Stomach (tissue), 9 donors: ENCODE data around the gene NOC4L. TPM values are rescaled to one million over a fixed set of nuclear protein-coding genes. Genes with fewer than 3 reads are reported as not detected.
A peak's percentile ranks its signal among the peaks of the same experiment; 100 is the strongest.

Source experiments
- DNase-seq, 2 donors: peaks; one replicate each; pipeline versions ENCODE4 v3.0.0 to v3.0.0-alpha.2; 2013 to 2019
- H3K27ac ChIP-seq, 5 donors: fragments of 200-600 bp in 4 of 5; sonication (generic) in 4 of 5; one replicate each; pipeline ENCODE4 v1.5.1; 2013 to 2019; ENCODE audit warnings: mild to moderate bottlenecking in 1 of 5, moderate library complexity in 1 of 5
- H3K27me3 ChIP-seq, 3 donors: fragments of 200-600 bp; sonication (generic); one replicate each; pipeline ENCODE4 v1.5.1; 2017 to 2019; ENCODE audit warnings: mixed run types in 1 of 3
- H3K36me3 ChIP-seq, 4 donors: fragments of 200-600 bp; sonication (generic); 1 replicate in 3 of 4; 2 replicates in 1 of 4; pipeline ENCODE4 v1.5.1; 2016 to 2019
- H3K4me1 ChIP-seq, 4 donors: fragments of 200-600 bp; sonication (generic); one replicate each; pipeline ENCODE4 v1.5.1; 2016 to 2019
- H3K4me3 ChIP-seq, 4 donors: fragments of 200-600 bp; sonication (generic) in 3 of 4; one replicate each; pipeline ENCODE4 v1.5.1; 2016 to 2019; ENCODE audit warnings: mild to moderate bottlenecking in 1 of 4
- H3K9me3 ChIP-seq, 4 donors: fragments of 200-600 bp; sonication (generic); one replicate each; pipeline ENCODE4 v1.5.1; 2016 to 2019
- CTCF ChIP-seq, 7 experiments: fragments of 450-650 bp in 4 of 7; fragments of 200-600 bp in 3 of 7; sonication (generic) in 3 of 7; IDR thresholded peaks; one replicate each; pipeline ENCODE4 v1.5.1; 2016 to 2019; ENCODE audit warnings: antibody characterized with exemption in 7 of 7, control low read depth in 2 of 7, mild to moderate bottlenecking in 1 of 7
- EP300 ChIP-seq: sonication (generic); formaldehyde crosslinking; IDR thresholded peaks from one replicate; pipeline ENCODE4 v1.6.1; 2017; ENCODE audit warnings: antibody characterized with exemption
- POLR2A ChIP-seq, 4 donors: fragments of 450-650 bp; IDR thresholded peaks; one replicate each; pipeline ENCODE4 v1.6.1; 2016; ENCODE audit warnings: antibody characterized with exemption in 4 of 4, control low read depth in 2 of 4, mild to moderate bottlenecking in 1 of 4, moderate library complexity in 1 of 4
- POLR2AphosphoS5 ChIP-seq, 3 donors: sonication (generic); formaldehyde crosslinking; IDR thresholded peaks; one replicate each; pipeline ENCODE4 v1.6.1; 2016; ENCODE audit warnings: antibody characterized with exemption in 3 of 3
- WGBS, 5 donors: extraction: QIAGEN DNeasy Blood & Tissue Kit in 3 of 5; methylation state at CpG; one replicate each; pipeline versions ENCODE4 v1.1.5 to v1.1.7; 2013 to 2018; 5-methylcytosine and 5-hydroxymethylcytosine counted together
- intact Hi-C: fragments of 100-400 bp; cut with DNase I; formaldehyde crosslinking; loops from one replicate; pipeline ENCODE4 v1.15.1; 2023; ENCODE audit warnings: low total_unique reads
- polyA plus RNA-seq, 3 donors: library from polyadenylated mRNA; stranded (reverse); fragments of 200-250 nt; gene quantifications; one replicate each; pipeline ENCODE4 v1.2.3, GENCODE V29; 2013
- total RNA-seq, 5 donors: library from RNA; depleted of rRNA; stranded (reverse); fragments of >200 nt; gene quantifications; one replicate each; pipeline versions ENCODE4 v1.1.0 to v1.2.3, GENCODE V29; 2014 to 2016
- donor health status: healthy with polysubstance abuse.
- donor health status: Bipolar disorder and iron deficiency.
- donor health status: healthy.

Gene NOC4L
- total and polyA plus RNA-seq, 8 donors = 2.2 to 63.6 (median 28.6) TPM

- DNase-seq = no peak
- Histone ChIP-seq H3K27me3 (no peaks in the 10 kb centered on the region), H3K4me1 (peaks cover 19 to 37% (median 33%) of the 10 kb centered on the region in 4 donors), H3K4me3 (no peak overlapping the region), H3K9me3 (no peaks in the 10 kb centered on the region), H3K36me3 (peaks cover 36 to 57% (median 55%) of the 10 kb centered on the region in 4 donors), H3K27ac (no peak overlapping the region)
- intact Hi-C loops = no loop called here
- WGBS, 5 donors = 82 to 94% (median 93%) methylated on average over 22 to 38 of the region's 38 CpGs
- TF ChIP-seq EP300 = no peak
- no peak for TF ChIP-seq POLR2AphosphoS5 (IDR thresholded peaks at IDR 0.05)
- no peak for TF ChIP-seq CTCF (IDR thresholded peaks at IDR 0.05)
- TF ChIP-seq POLR2A (IDR thresholded peaks at IDR 0.05) = no peak
Measured at GRCh38 chr12:132140918-132141841, 3.1 kb upstream of the NOC4L start.

GRCh38 chr12:132141976-132142678, 2.1 kb upstream of the NOC4L start:
- peaks cover 36 to 66% (median 63%) of the 10 kb centered on the region in 4 donors for H3K36me3 ChIP-seq
- no peak overlapping the region for H3K27ac ChIP-seq
- intact Hi-C loops = no loop called here
- no peak for TF ChIP-seq POLR2A (IDR thresholded peaks at IDR 0.05)
- TF ChIP-seq CTCF (IDR thresholded peaks at IDR 0.05) = no peak
- no peak for TF ChIP-seq POLR2AphosphoS5 (IDR thresholded peaks at IDR 0.05)
- TF ChIP-seq EP300 = no peak
- peaks cover 19 to 47% (median 36%) of the 10 kb centered on the region in 4 donors for H3K4me1 ChIP-seq
- DNase-seq = no peak
- H3K27me3 ChIP-seq = no peaks in the 10 kb centered on the region
- H3K9me3 ChIP-seq = no peaks in the 10 kb centered on the region
- whole genome bisulfite sequencing, 5 donors = 91 to 95% (median 95%) methylated on average over 9 to 22 of the region's 22 CpGs
- no peak overlapping the region for H3K4me3 ChIP-seq

- intact Hi-C loops = no loop called here
- Histone ChIP-seq H3K27ac (peak overlapping the region in 2 of 5 donors; percentile 95), H3K9me3 (no peaks in the 10 kb centered on the region), H3K27me3 (no peaks in the 10 kb centered on the region), H3K36me3 (peaks cover 36 to 71% (median 68%) of the 10 kb centered on the region in 4 donors), H3K4me3 (peak overlapping the region; percentile 94 to 99 (median 99)), H3K4me1 (peaks cover 19 to 48% (median 36%) of the 10 kb centered on the region in 4 donors)
- TF ChIP-seq EP300 (no peak), POLR2AphosphoS5 (IDR thresholded peaks at IDR 0.05) (no peak), POLR2A (IDR thresholded peaks at IDR 0.05) (no peak)
- 59 to 72% (median 60%) methylated on average over 23 to 24 of the region's 24 CpGs for WGBS, 5 donors
- DNase-seq = no peak
Measured at GRCh38 chr12:132142679-132143335, 1.4 kb upstream of the NOC4L start.

DNA sequence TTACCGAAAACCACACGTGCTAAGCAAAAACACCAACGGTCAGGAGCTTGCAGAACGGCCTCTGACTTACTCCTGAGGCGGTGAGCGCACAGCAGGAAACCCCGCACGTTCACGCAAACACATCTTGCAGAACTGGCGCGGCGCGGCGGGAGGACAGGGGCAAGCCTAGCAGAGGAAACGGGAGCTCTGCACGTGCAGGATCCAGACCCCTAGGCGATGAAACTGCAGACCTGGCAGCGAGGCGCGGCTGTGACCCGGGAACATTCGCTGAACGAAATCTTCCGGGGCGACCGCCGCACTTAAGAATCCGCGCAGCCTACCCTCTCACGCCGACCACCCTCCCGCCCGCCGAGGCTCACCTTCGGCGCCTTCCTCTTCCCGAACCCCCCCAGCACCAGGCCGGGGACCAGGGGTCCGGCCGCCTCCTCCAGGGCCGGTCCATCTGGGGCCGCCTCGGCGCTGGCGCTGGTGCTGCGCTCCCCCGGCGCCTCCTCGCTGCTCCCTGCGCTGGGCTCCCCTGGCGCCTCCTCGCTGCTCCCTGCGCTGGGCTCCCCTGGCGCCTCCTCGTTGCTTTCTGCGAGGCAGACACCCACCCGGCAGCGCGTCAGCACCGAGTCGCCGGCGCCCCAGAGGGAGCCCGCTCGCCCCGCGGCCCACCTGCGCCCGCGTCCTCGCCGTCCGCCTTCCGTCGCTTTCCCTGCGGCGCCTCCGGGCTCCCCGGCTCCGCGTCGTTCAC, 753 bp upstream of the NOC4L start:
- Histone ChIP-seq H3K4me3 (peak overlapping the region; percentile 94 to 99 (median 99)), H3K4me1 (peaks cover 19 to 48% (median 36%) of the 10 kb centered on the region in 4 donors), H3K27me3 (no peaks in the 10 kb centered on the region), H3K36me3 (peaks cover 36 to 71% (median 68%) of the 10 kb centered on the region in 4 donors), H3K27ac (peak overlapping the region in 4 of 5 donors; percentile 60 to 95 (median 94)), H3K9me3 (no peaks in the 10 kb centered on the region)
- 1 to 4% (median 1%) methylated on average over 33 to 82 of the region's 82 CpGs for WGBS, 5 donors
- no peak for TF ChIP-seq POLR2AphosphoS5 (IDR thresholded peaks at IDR 0.05)
- TF ChIP-seq EP300 = no peak
- no peak for TF ChIP-seq CTCF (IDR thresholded peaks at IDR 0.05)
- TF ChIP-seq POLR2A (IDR thresholded peaks at IDR 0.05) = no peak
- intact Hi-C loops = no loop called here
- DNase-seq = no peak
